ENCODE measurements around the gene CRYGA.

GRCh38 chr2:208122248-208122647 lies 41.1 kb downstream of the CRYGA start:
- TF ChIP-seq ZNF274 (IDR thresholded peaks at IDR 0.05; ENCODE audit: low read depth, low read length) (no peak), SUZ12 (IDR thresholded peaks at IDR 0.05; ENCODE audit: extremely low read depth, insufficient read depth, insufficient read length) (no peak)

Measured in NT2/D1 (cell line).